BLaER1 treated with 17β-estradiol and CSF1 and Interleukin-3, amounts not matched to agents 10 nM and 100 nM (cell line): ENCODE results near the gene THSD1.
"Not testable (repeated sequence)": the region's sequence is repeated elsewhere in the genome, so short reads cannot be mapped to it uniquely, and the experiment has no call there.

Experiments
- H3K27ac ChIP-seq, 11 experiments: shearing (Covaris generic); formaldehyde crosslinking; 2 replicates each; pipeline ENCODE4 v1.8.1; 2022
- H3K27me3 ChIP-seq, 11 experiments: shearing (Covaris generic); formaldehyde crosslinking; 2 replicates each; pipeline ENCODE4 v1.8.1; 2022
- H3K36me3 ChIP-seq, 11 experiments: shearing (Covaris generic); formaldehyde crosslinking; 2 replicates each; pipeline ENCODE4 v1.8.1; 2022
- H3K4me1 ChIP-seq, 10 experiments: shearing (Covaris generic); formaldehyde crosslinking; 2 replicates each; pipeline ENCODE4 v1.8.1; 2022
- H3K4me2 ChIP-seq, 11 experiments: shearing (Covaris generic); formaldehyde crosslinking; 2 replicates each; pipeline ENCODE4 v1.8.1; 2022
- H3K4me3 ChIP-seq, 10 experiments: shearing (Covaris generic); formaldehyde crosslinking; 2 replicates each; pipeline ENCODE4 v1.8.1; 2022
- H3K9ac ChIP-seq, 11 experiments: shearing (Covaris generic); formaldehyde crosslinking; 2 replicates each; pipeline ENCODE4 v1.8.1; 2022
- H3K9me3 ChIP-seq, 11 experiments: shearing (Covaris generic); formaldehyde crosslinking; replicated peaks in 1 of 11; 2 replicates each; pipeline ENCODE4 v1.8.1; 2022
- H4K20me1 ChIP-seq, 11 experiments: shearing (Covaris generic); formaldehyde crosslinking; 2 replicates each; pipeline ENCODE4 v1.8.1; 2022
- Cebpa-rat ChIP-seq, 11 experiments: shearing (Covaris generic); IDR thresholded peaks; 2 replicates each; pipeline ENCODE4 v1.8.1; 2022

The THSD1 gene

GRCh38 chr13:52353193-52353592, 52.8 kb downstream of the THSD1 start:
- peaks cover 0 to 6% (median 0%) of the 10 kb centered on the region in 10 experiments; a peak in 1 of 20 replicates for H3K4me1 ChIP-seq
- no peak overlapping the region for H3K9ac ChIP-seq
- no peak for TF ChIP-seq Cebpa-rat (IDR thresholded peaks at IDR 0.05)

GRCh38 chr13:52348983-52349780, 56.8 kb downstream of the THSD1 start:
- Histone ChIP-seq H3K4me2 (no peak overlapping the region), H3K27me3 (no peaks in the 10 kb centered on the region), H3K4me1 (peaks cover 0 to 25% (median 0%) of the 10 kb centered on the region in 10 experiments; a peak in 6 of 20 replicates), H3K27ac (no peak overlapping the region), H3K36me3 (no peaks in the 10 kb centered on the region), H3K9me3 (peaks cover 0 to 12% (median 8%) of the 10 kb centered on the region in 11 experiments; a peak in 8 of 22 replicates), H3K4me3 (no peak overlapping the region), H4K20me1 (no peaks in the 10 kb centered on the region), H3K9ac (no peak overlapping the region)
- no peak for TF ChIP-seq Cebpa-rat (IDR thresholded peaks at IDR 0.05)

More at GRCh38 chr13:52353193-52353592, 52.8 kb downstream of the THSD1 start:
- no peaks in the 10 kb centered on the region for H3K36me3 ChIP-seq
- no peaks in the 10 kb centered on the region for H4K20me1 ChIP-seq
- no peak overlapping the region for H3K4me3 ChIP-seq
- H3K9me3 ChIP-seq = peaks cover 0 to 12% (median 8%) of the 10 kb centered on the region in 11 experiments; a peak in 8 of 22 replicates
- no peak overlapping the region for H3K4me2 ChIP-seq
- no peaks in the 10 kb centered on the region for H3K27me3 ChIP-seq
- no peak overlapping the region for H3K27ac ChIP-seq

GRCh38 chr13:52348071-52348470, 57.9 kb downstream of the THSD1 start:
- Histone ChIP-seq H4K20me1 (no peaks in the 10 kb centered on the region), H3K4me2 (no peak overlapping the region), H3K9me3 (peaks cover 0 to 12% (median 8%) of the 10 kb centered on the region in 11 experiments; a peak in 8 of 22 replicates), H3K27ac (no peak overlapping the region), H3K27me3 (no peaks in the 10 kb centered on the region), H3K9ac (no peak overlapping the region), H3K4me1 (peaks cover 0 to 27% (median 0%) of the 10 kb centered on the region in 10 experiments; a peak in 6 of 20 replicates), H3K36me3 (no peaks in the 10 kb centered on the region), H3K4me3 (no peak overlapping the region)
- no peak for TF ChIP-seq Cebpa-rat (IDR thresholded peaks at IDR 0.05)

- no peak overlapping the region for H3K9ac ChIP-seq
- no peaks in the 10 kb centered on the region for H3K36me3 ChIP-seq
- peaks cover 0 to 27% (median 0%) of the 10 kb centered on the region in 10 experiments; a peak in 6 of 20 replicates for H3K4me1 ChIP-seq
- peak overlapping the region in 2 of 11 experiments; percentile 63; a peak in 1 of 22 replicates for H3K4me2 ChIP-seq
- H3K9me3 ChIP-seq = peaks cover 0 to 4% (median 2%) of the 10 kb centered on the region in 11 experiments; a peak in 8 of 22 replicates
- no peak overlapping the region for H3K4me3 ChIP-seq
- H3K27me3 ChIP-seq = no peaks in the 10 kb centered on the region
- no peak for TF ChIP-seq Cebpa-rat (IDR thresholded peaks at IDR 0.05)
- H4K20me1 ChIP-seq = no peaks in the 10 kb centered on the region
- no peak overlapping the region for H3K27ac ChIP-seq
These were observed 60.2 kb downstream of the THSD1 start for GRCh38 chr13:52345631-52346251.

GRCh38 chr13:52345048-52345447, 60.9 kb downstream of the THSD1 start:
- Histone ChIP-seq H3K36me3 (no peaks in the 10 kb centered on the region), H3K9me3 (no peaks in the 10 kb centered on the region), H4K20me1 (no peaks in the 10 kb centered on the region), H3K4me1 (peaks cover 0 to 27% (median 0%) of the 10 kb centered on the region in 10 experiments; a peak in 6 of 20 replicates), H3K4me3 (no peak overlapping the region), H3K9ac (no peak overlapping the region), H3K27me3 (no peaks in the 10 kb centered on the region), H3K4me2 (peak overlapping the region in 3 of 11 experiments; percentile 63 to 68 (median 63); a peak in 6 of 22 replicates), H3K27ac (peak overlapping the region in 1 of 11 experiments; percentile 45; a peak in 1 of 22 replicates)
- no peak for TF ChIP-seq Cebpa-rat (IDR thresholded peaks at IDR 0.05)

GRCh38 chr13:52344108-52344507, 61.9 kb downstream of the THSD1 start:
- Histone ChIP-seq H3K9ac (no peak overlapping the region), H3K4me1 (peaks cover 0 to 27% (median 0%) of the 10 kb centered on the region in 10 experiments; a peak in 6 of 20 replicates), H3K36me3 (no peaks in the 10 kb centered on the region), H3K4me2 (peak overlapping the region in 1 of 11 experiments; percentile 63; a peak in 2 of 22 replicates), H3K9me3 (no peaks in the 10 kb centered on the region), H3K27me3 (no peaks in the 10 kb centered on the region), H3K4me3 (no peak overlapping the region), H4K20me1 (no peaks in the 10 kb centered on the region), H3K27ac (no peak overlapping the region)
- no peak for TF ChIP-seq Cebpa-rat (IDR thresholded peaks at IDR 0.05)

GRCh38 chr13:52342203-52342602, 63.8 kb downstream of the THSD1 start:
- peaks cover 0 to 22% (median 0%) of the 10 kb centered on the region in 10 experiments; a peak in 6 of 20 replicates for H3K4me1 ChIP-seq
- not testable (repeated sequence) for H3K4me2 ChIP-seq, H3K9me3 ChIP-seq, H3K4me3 ChIP-seq, H3K27ac ChIP-seq, H3K9ac ChIP-seq, H3K27me3 ChIP-seq, H4K20me1 ChIP-seq, H3K36me3 ChIP-seq

GRCh38 chr13:52337828-52338455, 68.0 kb downstream of the THSD1 start:
- H3K4me1 ChIP-seq, H3K36me3 ChIP-seq, H3K4me3 ChIP-seq, H3K27ac ChIP-seq, H3K27me3 ChIP-seq, H3K9me3 ChIP-seq, H3K9ac ChIP-seq, H3K4me2 ChIP-seq, H4K20me1 ChIP-seq: not testable (repeated sequence)

GRCh38 chr13:52334107-52334506, 71.9 kb downstream of the THSD1 start:
- H3K36me3 ChIP-seq, H3K4me1 ChIP-seq, H4K20me1 ChIP-seq, H3K27ac ChIP-seq, H3K4me3 ChIP-seq, H3K4me2 ChIP-seq, H3K9me3 ChIP-seq, H3K9ac ChIP-seq, H3K27me3 ChIP-seq: not testable (repeated sequence)

GRCh38 chr13:52331844-52332243, 74.1 kb downstream of the THSD1 start:
- H3K4me1 ChIP-seq, H3K36me3 ChIP-seq, H3K9ac ChIP-seq, H4K20me1 ChIP-seq, H3K27me3 ChIP-seq, H3K4me3 ChIP-seq, H3K27ac ChIP-seq, H3K4me2 ChIP-seq, H3K9me3 ChIP-seq: not testable (repeated sequence)
